GM19372 (cell line): Measurements from ENCODE around the gene MAN1C1.

Experiments used
- ATAC-seq: cut with Tn5 transposase; IDR thresholded peaks from one replicate; pipeline ENCODE4 v1.9.1; 2021; ENCODE audit warnings: mild to moderate bottlenecking, low read depth, moderate library complexity; ENCODE audit not compliant: unreplicated experiment

MAN1C1 gene

GRCh38 chr1:25750923-25751605 is 134.5 kb downstream of the MAN1C1 start:
- no peak for ATAC-seq

GRCh38 chr1:25754470-25755181 is 138.0 kb downstream of the MAN1C1 start:
- ATAC-seq = no peak

GRCh38 chr1:25755475-25756125 is 139.0 kb downstream of the MAN1C1 start:
- ATAC-seq = no peak

GRCh38 chr1:25756215-25756614 is 139.6 kb downstream of the MAN1C1 start:
- ATAC-seq = no peak

GRCh38 chr1:25757151-25757845 is 140.7 kb downstream of the MAN1C1 start:
- ATAC-seq = no peak

GRCh38 chr1:25757846-25758185 is 141.2 kb downstream of the MAN1C1 start:
- no peak for ATAC-seq

GRCh38 chr1:25758466-25759070 is 142.0 kb downstream of the MAN1C1 start:
- ATAC-seq = no peak

GRCh38 chr1:25760122-25760719 is 143.6 kb downstream of the MAN1C1 start:
- ATAC-seq = no peak

GRCh38 chr1:25760871-25761270 is 144.3 kb downstream of the MAN1C1 start:
- no peak for ATAC-seq

GRCh38 chr1:25763493-25763892 is 146.9 kb downstream of the MAN1C1 start:
- no peak for ATAC-seq

GRCh38 chr1:25765136-25765922 is 148.7 kb downstream of the MAN1C1 start:
- ATAC-seq = no peak

- no peak for ATAC-seq
Observed at GRCh38 chr1:25765923-25766589, 149.5 kb downstream of the MAN1C1 start.

GRCh38 chr1:25766721-25767436 is 150.3 kb downstream of the MAN1C1 start:
- ATAC-seq = no peak

GRCh38 chr1:25767437-25767770 is 150.8 kb downstream of the MAN1C1 start:
- no peak for ATAC-seq

- ATAC-seq = no peak
Observed at GRCh38 chr1:25768999-25769398, 152.4 kb downstream of the MAN1C1 start.

- no peak for ATAC-seq
Observed at GRCh38 chr1:25769625-25770383, 153.2 kb downstream of the MAN1C1 start.

GRCh38 chr1:25770541-25771220 is 154.1 kb downstream of the MAN1C1 start:
- no peak for ATAC-seq
